SH-SY5Y (cell line): Measurements from ENCODE around the gene SGCE.

Experiments
- GATA2 ChIP-seq: IDR thresholded peaks from 2 replicates; pipeline ENCODE4 v1.6.1; 2011; ENCODE audit warnings: mild to moderate bottlenecking, low read depth, low read length
- GATA3 ChIP-seq: IDR thresholded peaks from 2 replicates; pipeline ENCODE4 v1.6.1; 2011; ENCODE audit warnings: low read depth, mild to moderate bottlenecking, low read length, moderate library complexity

- TF ChIP-seq GATA2 (no peak), GATA3 (no peak)
These were observed 34.8 kb downstream of the SGCE start for GRCh38 chr7:94621120-94621519.
